PC-3 (cell line): ENCODE measurements around the gene KCNQ2. TPM values are rescaled to one million over a fixed set of nuclear protein-coding genes. Genes with fewer than 3 reads are reported as not detected.

ENCODE experiments used
- ATAC-seq: fragments of 200-7000 bp; cut with Tn5 transposase; 2 replicates; pipeline ENCODE4 v1.9.1; 2020; ENCODE audit warnings: mild to moderate bottlenecking, moderate library complexity
- BruUV-seq: library from RNA; stranded (reverse); fragments of 400-500 nt; replicated peaks from 2 replicates; lab custom pipeline; 2021; lab: Mats Ljungman, UMichigan
- CTCF ChIA-PET: fragments of 300-600 bp; sonication (Branson Sonifier 250); formaldehyde crosslinking; loops from one replicate; lab custom pipeline; 2022; ENCODE audit warnings: antibody characterized with exemption; lab: Charles Lee
- POLR2A ChIA-PET: fragments of 300-600 bp; sonication (Branson Sonifier 250); formaldehyde crosslinking; loops from one replicate; lab custom pipeline; 2022; ENCODE audit warnings: antibody characterized with exemption; ENCODE audit not compliant: unreplicated experiment; lab: Charles Lee
- DNase-seq: peaks from one replicate; pipeline ENCODE4 v3.0.0-alpha.2; 2015
- H2AFZ ChIP-seq: fragments of 300-600 bp; sonication (generic); 2 replicates; pipeline ENCODE4 v1.6.0; 2016; ENCODE audit warnings: antibody characterized with exemption, low read length
- H3F3A ChIP-seq: fragments of 300-600 bp; sonication (generic); one replicate; pipeline ENCODE4 v1.6.0; 2017; ENCODE audit warnings: antibody characterized with exemption, low read length, control low read depth, mild to moderate bottlenecking; ENCODE audit not compliant: unreplicated experiment
- H3K27ac ChIP-seq: fragments of 300-600 bp; sonication (generic); 2 replicates; pipeline ENCODE4 v1.5.1; 2016; ENCODE audit warnings: mild to moderate bottlenecking, low read length
- H3K27me3 ChIP-seq: fragments of 300-600 bp; sonication (generic); 2 replicates; pipeline ENCODE4 v1.6.1; 2016; ENCODE audit warnings: low read length, mixed read lengths
- H3K36me3 ChIP-seq: fragments of 300-600 bp; sonication (generic); 2 replicates; pipeline ENCODE4 v1.6.1; 2016; ENCODE audit warnings: low read depth, mixed run types, low read length, mixed read lengths
- H3K4me1 ChIP-seq: fragments of 300-600 bp; sonication (generic); 2 replicates; pipeline ENCODE4 v1.5.1; 2016; ENCODE audit warnings: low read length; ENCODE audit not compliant: insufficient read depth
- H3K4me2 ChIP-seq: fragments of 300-600 bp; sonication (generic); 2 replicates; pipeline ENCODE4 v1.6.0; 2016; ENCODE audit warnings: low read length
- H3K4me3 ChIP-seq: fragments of 300-600 bp; sonication (generic); 2 replicates; pipeline ENCODE4 v1.5.1; 2016; ENCODE audit warnings: mild to moderate bottlenecking, low read length, mixed read lengths
- H3K79me2 ChIP-seq: fragments of 300-600 bp; sonication (generic); 2 replicates; pipeline ENCODE4 v1.6.1; 2017; ENCODE audit warnings: low read length, mixed read lengths
- H3K9ac ChIP-seq: fragments of 300-600 bp; sonication (generic); 2 replicates; pipeline ENCODE4 v1.6.0; 2016; ENCODE audit warnings: mild to moderate bottlenecking, low read length
- H3K9me2 ChIP-seq: fragments of 300-600 bp; sonication (generic); replicated peaks from 2 replicates; pipeline ENCODE4 v1.6.1; 2016; ENCODE audit warnings: mixed run types, low read length, mixed read lengths
- H3K9me3 ChIP-seq: fragments of 300-600 bp; sonication (generic); 2 replicates; pipeline ENCODE4 v1.6.1; 2016; ENCODE audit warnings: low read length, mixed read lengths
- H4K20me1 ChIP-seq: fragments of 300-600 bp; sonication (generic); 2 replicates; pipeline ENCODE4 v1.6.1; 2016; ENCODE audit warnings: low read length, mixed read lengths
- CTCF ChIP-seq: fragments of 300-600 bp; sonication (generic); conservative IDR thresholded peaks from 2 replicates; pipeline ENCODE4 v1.5.1; 2017; ENCODE audit warnings: antibody characterized with exemption, low read depth, mild to moderate bottlenecking, low read length
- EZH2 ChIP-seq: fragments of 300-600 bp; sonication (generic); IDR thresholded peaks from one replicate; pipeline ENCODE4 v1.6.1; 2017; ENCODE audit warnings: antibody characterized with exemption, mild to moderate bottlenecking, low read length; ENCODE audit not compliant: unreplicated experiment
- EZH2phosphoT487 ChIP-seq: fragments of 300-600 bp; sonication (generic); IDR thresholded peaks from 2 replicates; pipeline ENCODE4 v1.6.1; 2018; ENCODE audit warnings: mild to moderate bottlenecking, antibody characterized with exemption, low read length, borderline replicate concordance
- intact Hi-C: fragments of 100-400 bp; cut with micrococcal nuclease; formaldehyde crosslinking; loops from 2 replicates; pipeline ENCODE4 v1.9.0; 2023
- total RNA-seq: library from RNA; depleted of rRNA; stranded (reverse); fragments of >200 nt; gene quantifications from 2 replicates; pipeline ENCODE4 v1.2.3, GENCODE V29; 2014

The KCNQ2 gene
- total RNA-seq, 1 experiment from 2014 or later, result not detected

GRCh38 chr20:63451821-63452220 is 20.6 kb downstream of the KCNQ2 start:
- H3K27me3 ChIP-seq, result peaks cover 37% of the 10 kb centered on the region
- H3K9ac ChIP-seq, result no peak overlapping the region
- intact Hi-C loops, result no loop called here
- H3F3A ChIP-seq, result no peaks in the 10 kb centered on the region
- ChIA-PET POLR2A (no interaction called here), CTCF (no interaction called here)
- H3K4me2 ChIP-seq, result no peak overlapping the region
- TF ChIP-seq EZH2 (no peak), CTCF (no peak), EZH2phosphoT487 (no peak)
- no peak overlapping the region for H3K4me3 ChIP-seq
- H4K20me1 ChIP-seq, result no peaks in the 10 kb centered on the region
- DNase-seq (no peak), ATAC-seq (no peak)
- no peaks in the 10 kb centered on the region for H3K79me2 ChIP-seq
- no peaks in the 10 kb centered on the region for H3K36me3 ChIP-seq
- no peak overlapping the region for H3K27ac ChIP-seq
- H2AFZ ChIP-seq, result no peak overlapping the region
- H3K9me2 ChIP-seq, result no peaks in the 10 kb centered on the region
- no TSS peak for BruUV-seq
- H3K9me3 ChIP-seq, result no peaks in the 10 kb centered on the region
- peaks cover 6% of the 10 kb centered on the region for H3K4me1 ChIP-seq

GRCh38 chr20:63449796-63450730 is 22.4 kb downstream of the KCNQ2 start:
- H3K27ac ChIP-seq, result no peak overlapping the region

More at GRCh38 chr20:63449796-63450730, 22.4 kb downstream of the KCNQ2 start:
- Histone ChIP-seq H3K9me2 (no peaks in the 10 kb centered on the region), H2AFZ (no peak overlapping the region), H3K4me3 (no peak overlapping the region), H3K79me2 (no peaks in the 10 kb centered on the region), H3K36me3 (no peaks in the 10 kb centered on the region), H3K9me3 (no peaks in the 10 kb centered on the region), H3K4me2 (no peak overlapping the region), H3K27me3 (peaks cover 24% of the 10 kb centered on the region), H3K9ac (no peak overlapping the region), H3K4me1 (peaks cover 6% of the 10 kb centered on the region), H4K20me1 (no peaks in the 10 kb centered on the region), H3F3A (no peaks in the 10 kb centered on the region)
- ChIA-PET POLR2A (no interaction called here), CTCF (no interaction called here)
- no TSS peak for BruUV-seq
- DNase-seq (no peak), ATAC-seq (no peak)
- intact Hi-C loops, result no loop called here
- TF ChIP-seq CTCF, result no peak
- no peak for TF ChIP-seq EZH2
- TF ChIP-seq EZH2phosphoT487, result no peak
